Measurements from ENCODE around the gene PHLPP2.

The PHLPP2 gene

GRCh38 chr16:71723537-71724319, 773 bp downstream of the PHLPP2 start:
- Histone ChIP-seq H3K36me3 (ENCODE audit: control insufficient read depth, insufficient read depth, low read length) (no peaks in the 10 kb centered on the region), H3K9ac (no peak overlapping the region), H3K4me2 (ENCODE audit: low read length) (peak overlapping the region; percentile 56), H3K4me1 (peaks cover 6% of the 10 kb centered on the region), H3K79me2 (peaks cover 17% of the 10 kb centered on the region), H3K27ac (peak overlapping the region; percentile 63), H2AFZ (peak overlapping the region; percentile 86), H3K4me3 (ENCODE audit: low read depth, low read length) (peak overlapping the region; percentile 49), H3K27me3 (ENCODE audit: control insufficient read depth, insufficient read depth, low read length) (no peaks in the 10 kb centered on the region), H3K9me3 (ENCODE audit: control insufficient read depth, low read length) (no peaks in the 10 kb centered on the region)
- no peak for TF ChIP-seq CTCF (IDR thresholded peaks at IDR 0.05)

- Histone ChIP-seq H3K4me1 (peaks cover 6% of the 10 kb centered on the region), H3K36me3 (ENCODE audit: control insufficient read depth, insufficient read depth, low read length) (no peaks in the 10 kb centered on the region), H3K9ac (peak overlapping the region; percentile 56), H3K27ac (peak overlapping the region; percentile 74), H3K79me2 (peaks cover 23% of the 10 kb centered on the region), H2AFZ (peak overlapping the region; percentile 89), H3K27me3 (ENCODE audit: control insufficient read depth, insufficient read depth, low read length) (no peaks in the 10 kb centered on the region), H3K4me2 (ENCODE audit: low read length) (peak overlapping the region; percentile 56), H3K4me3 (ENCODE audit: low read depth, low read length) (peak overlapping the region; percentile 81), H3K9me3 (ENCODE audit: control insufficient read depth, low read length) (no peaks in the 10 kb centered on the region)
- TF ChIP-seq CTCF (IDR thresholded peaks at IDR 0.05): no peak
Observed at GRCh38 chr16:71722801-71723536, 1.5 kb downstream of the PHLPP2 start.

GRCh38 chr16:71721066-71721740, 3.3 kb downstream of the PHLPP2 start:
- Histone ChIP-seq H3K36me3 (ENCODE audit: control insufficient read depth, insufficient read depth, low read length) (no peaks in the 10 kb centered on the region), H3K4me1 (peaks cover 6% of the 10 kb centered on the region), H3K4me3 (ENCODE audit: low read depth, low read length) (no peak overlapping the region), H3K9me3 (ENCODE audit: control insufficient read depth, low read length) (no peaks in the 10 kb centered on the region), H2AFZ (no peak overlapping the region), H3K79me2 (peaks cover 25% of the 10 kb centered on the region), H3K9ac (no peak overlapping the region), H3K27ac (no peak overlapping the region), H3K27me3 (ENCODE audit: control insufficient read depth, insufficient read depth, low read length) (no peaks in the 10 kb centered on the region), H3K4me2 (ENCODE audit: low read length) (no peak overlapping the region)
- no peak for TF ChIP-seq CTCF (IDR thresholded peaks at IDR 0.05)

- Histone ChIP-seq H3K79me2 (peaks cover 9% of the 10 kb centered on the region), H3K9ac (no peak overlapping the region)
Observed at GRCh38 chr16:71712501-71712900, 12.0 kb downstream of the PHLPP2 start.

More at GRCh38 chr16:71712501-71712900, 12.0 kb downstream of the PHLPP2 start:
- no peak overlapping the region for H3K27ac ChIP-seq
- no peak overlapping the region for H3K4me3 ChIP-seq (ENCODE audit: low read depth, low read length)
- peaks cover 6% of the 10 kb centered on the region for H3K4me1 ChIP-seq
- no peaks in the 10 kb centered on the region for H3K36me3 ChIP-seq (ENCODE audit: control insufficient read depth, insufficient read depth, low read length)
- no peaks in the 10 kb centered on the region for H3K9me3 ChIP-seq (ENCODE audit: control insufficient read depth, low read length)
- no peaks in the 10 kb centered on the region for H3K27me3 ChIP-seq (ENCODE audit: control insufficient read depth, insufficient read depth, low read length)
- no peak overlapping the region for H3K4me2 ChIP-seq (ENCODE audit: low read length)
- TF ChIP-seq CTCF (IDR thresholded peaks at IDR 0.05): no peak
- H2AFZ ChIP-seq: no peak overlapping the region
